NCI-H2107 treated with DMSO at 0.1 percent for 48 hours (cell line): ENCODE data around the gene EYS.
"Not testable (repeated sequence)": the region's sequence is repeated elsewhere in the genome, so short reads cannot be mapped to it uniquely, and the experiment has no call there.

Experiments
- DNase-seq: peaks from one replicate; lab custom pipeline; 2025; ENCODE audit not compliant: unreplicated experiment; lab: John Stamatoyannopoulos, UW

EYS gene

DNA sequence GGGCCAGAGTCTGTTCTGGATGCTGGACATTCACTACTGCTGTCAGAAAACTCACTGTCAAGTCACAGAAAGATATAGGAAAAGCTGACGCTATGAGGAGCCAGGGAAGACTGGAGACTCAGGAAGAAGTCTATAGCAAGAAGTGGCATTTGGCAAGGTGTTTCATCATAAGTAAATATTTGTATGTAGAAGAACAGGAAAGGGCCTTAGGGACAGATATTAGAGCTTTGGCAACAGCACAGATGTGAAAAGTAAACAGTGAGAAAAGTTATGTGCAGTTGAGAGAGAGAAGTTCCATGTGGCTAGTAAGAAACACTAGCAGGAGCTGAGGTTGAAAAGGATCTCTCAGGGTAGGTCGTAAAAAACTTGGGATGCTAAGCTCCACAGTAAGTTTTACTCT, 1202.5 kb downstream of the EYS start:
- no peak for DNase-seq

DNA sequence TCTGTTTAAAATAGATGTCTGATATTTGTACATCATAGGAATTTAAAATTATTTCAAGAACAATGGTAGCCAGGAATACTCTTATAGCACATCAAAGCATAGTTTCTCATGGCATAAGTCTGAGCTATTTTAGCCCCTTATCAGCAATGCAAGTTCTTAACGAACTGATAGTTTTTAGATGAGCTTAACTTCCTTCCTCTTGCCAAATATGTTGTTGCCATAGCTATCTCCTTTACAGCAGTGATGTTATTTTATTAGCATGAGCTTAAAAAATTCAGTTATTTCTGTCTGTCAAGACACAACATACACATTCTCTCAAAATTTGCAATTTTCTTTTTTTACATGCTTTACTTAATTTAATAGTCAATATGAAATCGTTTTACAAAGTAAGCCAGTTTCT, 1204.2 kb downstream of the EYS start:
- no peak for DNase-seq

DNA sequence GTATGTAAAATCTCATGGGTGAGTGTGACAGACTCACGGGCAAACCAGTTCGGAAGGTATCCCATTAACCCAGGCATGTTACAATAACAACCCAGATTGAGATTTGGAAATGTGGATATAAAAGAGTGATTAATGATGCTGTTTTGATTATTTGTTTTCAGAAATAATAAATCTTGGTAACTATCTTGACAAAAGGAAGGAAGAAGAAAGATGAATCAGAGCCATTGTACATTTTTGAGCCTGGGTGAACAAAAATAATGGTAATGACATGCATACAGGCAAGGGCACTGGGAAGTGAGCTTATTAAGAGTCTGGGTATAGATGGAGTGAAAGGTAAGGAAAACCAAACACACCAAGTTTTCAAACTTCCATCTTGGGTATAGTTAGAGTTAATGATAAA, 1209.4 kb downstream of the EYS start:
- no peak for DNase-seq

DNA sequence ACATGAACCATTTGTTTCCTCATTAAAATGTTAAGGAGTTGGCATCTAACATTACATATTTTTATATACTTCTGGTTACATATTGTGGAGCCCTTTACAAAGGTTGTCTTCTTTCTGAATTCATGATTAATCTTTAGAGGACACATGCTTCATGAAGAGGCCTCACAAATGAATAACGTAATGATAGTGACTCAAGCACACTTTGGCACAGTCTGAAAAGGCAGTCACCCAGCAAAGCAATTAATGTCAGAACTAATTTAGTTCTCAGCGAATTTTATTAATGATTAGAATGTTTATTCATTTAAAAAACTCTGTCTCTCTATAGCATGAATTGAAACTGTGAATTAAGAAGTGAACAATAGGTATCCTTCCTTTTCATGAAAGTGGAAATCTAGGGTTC, 1217.3 kb downstream of the EYS start:
- DNase-seq = no peak

DNA sequence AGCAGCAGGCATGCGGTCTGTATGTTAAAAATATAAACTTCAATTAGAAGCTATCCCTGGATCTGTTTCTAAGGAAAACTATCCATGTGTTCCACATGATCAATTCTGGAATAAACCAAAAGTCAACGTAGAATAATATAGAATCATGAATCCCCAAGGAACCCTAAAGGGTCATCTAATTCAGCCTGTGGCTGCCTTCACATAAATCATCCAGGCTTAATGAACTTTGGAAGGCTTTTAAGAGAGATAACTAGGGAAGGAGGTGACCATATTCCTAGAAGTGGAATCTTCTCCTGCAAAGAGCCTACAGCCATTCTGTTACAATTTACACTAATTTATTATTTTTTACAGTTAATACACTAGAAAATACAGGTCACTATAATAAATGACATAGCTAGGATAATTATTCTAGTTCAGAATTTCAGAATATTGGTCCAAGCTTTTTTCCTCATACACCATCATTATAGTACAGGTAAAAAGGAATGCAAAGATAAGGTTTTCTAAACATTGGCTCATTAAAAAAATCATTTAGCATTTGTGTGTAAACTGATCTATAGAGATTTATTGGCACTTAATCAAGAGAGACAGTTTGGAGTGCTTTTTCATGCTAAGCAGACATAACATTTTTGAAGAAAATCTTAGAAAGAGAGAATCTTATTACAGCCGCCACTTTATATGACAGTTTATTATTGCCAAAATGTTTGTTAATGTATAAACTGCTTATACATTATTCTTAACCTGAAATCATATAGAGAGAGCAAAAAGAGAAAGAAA, 1220.3 kb downstream of the EYS start:
- DNase-seq = no peak

DNA sequence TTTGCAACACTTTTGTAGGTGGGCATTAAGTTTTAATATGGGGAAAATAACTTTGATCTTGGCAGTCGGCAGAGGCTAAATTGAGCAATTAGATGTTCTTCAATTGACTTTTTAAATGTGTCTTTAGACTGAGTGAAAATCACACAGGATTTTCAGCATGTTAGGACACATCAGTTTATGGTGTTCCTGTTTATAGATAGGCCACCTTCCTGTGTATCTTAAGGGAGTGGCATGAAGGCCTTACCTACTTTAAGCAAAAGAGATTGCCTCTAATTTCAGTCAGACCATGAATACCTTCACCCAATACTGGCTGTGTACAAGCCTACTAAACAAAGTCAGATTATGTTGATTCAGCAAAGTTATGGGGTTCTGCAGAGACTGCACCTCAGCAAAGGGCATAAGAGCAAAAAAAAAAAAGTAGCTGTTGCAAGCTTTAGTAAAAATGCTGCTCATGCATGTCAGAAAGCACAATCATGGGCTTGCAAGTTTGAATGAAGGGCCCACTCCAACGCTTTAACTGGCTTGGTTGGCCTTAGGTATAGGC, 1223.0 kb downstream of the EYS start:
- no peak for DNase-seq

DNA sequence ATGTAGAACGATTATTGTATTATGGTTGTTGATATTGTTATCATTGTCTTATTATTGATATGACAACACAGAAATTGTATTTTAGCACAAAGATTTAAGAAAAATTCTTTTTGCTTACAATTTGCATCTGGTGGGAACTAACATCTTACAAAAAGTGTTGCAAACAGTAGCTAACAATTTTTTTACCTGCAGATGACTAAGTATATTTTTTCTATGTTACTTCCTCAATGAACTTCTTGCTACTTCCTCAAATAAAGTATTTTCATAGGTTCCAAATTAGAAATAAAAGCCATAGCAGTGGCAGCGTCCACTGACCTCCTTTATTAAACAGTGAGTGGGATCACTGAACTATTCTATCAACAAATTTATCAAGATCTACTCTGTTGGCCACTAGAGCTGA, 1224.4 kb downstream of the EYS start:
- no peak for DNase-seq

DNA sequence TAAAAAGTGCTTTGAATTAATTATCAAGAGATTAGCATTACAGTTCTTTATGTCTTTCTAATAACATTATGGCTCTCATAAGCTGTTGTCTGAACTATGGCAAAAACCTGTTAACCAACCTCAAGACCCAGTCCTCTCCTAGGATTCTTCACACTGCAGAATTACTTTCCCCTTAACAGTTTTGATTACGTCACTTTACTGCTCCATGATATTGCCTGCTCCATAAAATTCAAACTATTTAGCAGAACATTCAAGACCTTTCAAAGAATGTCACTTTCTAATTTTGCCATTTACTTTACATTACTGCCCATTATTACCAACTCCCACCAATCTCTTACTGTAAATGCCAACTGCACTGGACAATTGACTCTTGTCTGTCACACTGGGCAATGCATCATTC, 1227.9 kb downstream of the EYS start:
- DNase-seq = no peak

DNA sequence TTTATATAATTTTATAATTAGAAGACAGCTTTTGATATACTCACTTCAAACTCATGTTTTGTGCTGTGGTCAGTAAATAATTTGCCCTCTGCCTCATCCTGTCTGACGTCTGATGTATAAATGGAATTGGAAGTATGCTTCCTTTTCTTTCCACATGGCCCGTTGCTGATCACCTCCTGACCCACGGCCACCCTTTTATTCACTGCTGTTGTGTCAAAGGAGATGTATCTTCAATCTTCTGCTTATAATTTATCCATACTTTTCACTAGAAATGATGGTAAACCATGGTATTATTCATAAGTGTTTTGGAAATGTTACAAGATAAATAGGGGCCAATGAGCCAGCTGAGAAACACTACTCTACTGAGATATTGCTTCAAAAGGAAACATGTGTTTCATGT, 1229.6 kb downstream of the EYS start:
- DNase-seq = no peak

DNA sequence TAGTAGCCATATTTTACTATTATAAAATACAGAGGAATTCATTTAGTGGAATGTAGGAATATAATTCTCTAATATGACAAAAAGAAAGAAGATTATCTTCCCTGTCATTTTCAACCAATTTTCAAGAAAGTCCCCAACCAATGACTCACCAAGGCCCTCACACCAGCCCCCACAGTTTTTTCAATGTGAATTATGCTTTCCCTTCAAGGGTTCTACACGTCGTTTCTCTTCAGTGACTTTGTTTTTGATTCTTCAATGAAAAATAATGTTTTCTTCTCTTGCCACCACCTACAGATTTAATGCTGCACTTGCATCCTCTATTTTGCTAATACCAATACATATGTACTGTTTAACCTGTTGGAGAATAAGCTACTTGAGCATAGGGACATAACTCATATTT, 1230.1 kb downstream of the EYS start:
- no peak for DNase-seq

DNA sequence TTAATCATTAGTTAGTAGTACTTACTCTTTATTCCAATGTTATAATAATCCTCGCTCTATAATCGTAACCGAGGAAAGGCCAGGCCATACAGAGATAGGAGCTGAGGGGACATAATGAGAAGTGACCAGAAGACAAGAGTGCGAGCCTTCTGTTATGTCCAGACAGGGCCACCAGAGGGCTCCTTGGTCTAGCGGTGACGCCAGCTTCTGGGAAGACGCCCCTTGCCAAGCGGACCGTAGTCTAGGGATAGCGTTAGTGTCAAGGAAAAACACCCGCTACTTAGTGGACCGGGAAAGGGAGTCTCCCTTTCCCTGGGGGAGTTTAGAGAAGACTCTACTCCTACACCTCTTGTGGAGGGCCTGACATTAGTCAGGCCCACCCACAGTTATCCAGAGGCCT, 1237.6 kb downstream of the EYS start:
- DNase-seq = not testable (repeated sequence)

DNA sequence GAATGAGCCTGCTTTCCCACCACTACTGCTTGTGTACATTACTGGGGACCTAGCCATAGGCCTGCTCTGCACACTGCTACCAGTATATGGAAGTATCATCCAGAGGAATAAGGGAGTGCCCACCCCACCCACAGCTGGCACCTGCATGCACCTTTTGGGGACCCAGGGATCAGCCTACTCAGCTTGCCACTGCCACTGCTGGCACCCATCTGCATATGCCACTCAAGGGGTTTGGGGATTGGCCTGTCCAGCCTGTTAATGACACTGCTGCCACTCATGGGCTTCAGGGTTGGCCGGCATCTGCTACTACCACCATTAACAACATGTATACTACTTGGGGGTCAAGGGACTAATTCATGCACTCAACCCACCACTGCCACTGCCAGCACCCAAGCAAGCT, 1239.4 kb downstream of the EYS start:
- DNase-seq = no peak

DNA sequence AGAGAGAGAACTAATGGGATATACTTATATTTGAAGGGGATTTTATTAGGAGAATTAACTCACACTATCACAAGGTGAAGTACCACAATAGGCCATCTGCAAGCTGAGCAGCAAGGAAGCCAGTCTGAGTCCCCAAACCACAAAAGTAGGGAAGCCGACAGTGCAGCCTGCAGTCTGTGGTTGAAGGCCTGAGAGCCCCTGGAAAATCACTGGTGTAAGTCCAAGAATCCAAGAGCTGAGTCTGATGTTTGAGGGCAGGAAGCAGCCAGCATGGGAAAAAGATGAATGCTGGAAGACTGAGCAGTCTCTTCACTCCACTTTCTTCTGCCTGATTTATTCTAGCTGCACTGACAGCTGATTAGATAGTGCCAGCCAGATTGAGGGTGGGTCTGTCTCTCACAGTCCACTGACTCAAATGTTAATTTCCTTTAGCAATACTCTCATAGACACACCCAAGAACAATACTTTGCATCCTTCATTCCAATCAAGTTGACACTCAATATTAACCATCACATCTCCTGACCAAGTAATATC, 1247.5 kb downstream of the EYS start:
- DNase-seq = no peak

DNA sequence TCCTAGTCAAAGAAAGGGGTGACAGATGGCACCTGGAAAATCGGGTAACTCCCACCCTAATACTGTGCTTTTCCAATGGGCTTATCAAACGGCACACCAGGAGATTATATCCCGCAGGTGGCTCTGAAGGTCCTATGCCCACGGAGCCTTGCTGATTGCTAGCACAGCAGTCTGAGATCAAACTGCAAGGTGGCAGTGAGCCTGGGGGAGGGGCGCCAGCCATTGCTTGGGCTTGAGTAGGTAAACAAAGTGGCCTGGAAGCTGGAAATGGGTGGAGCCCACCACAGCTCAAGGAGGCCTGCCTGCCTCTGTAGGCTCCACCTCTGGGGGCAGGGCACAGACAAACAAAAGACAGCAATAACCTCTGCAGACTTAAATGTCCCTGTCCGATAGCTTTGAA, 1258.9 kb downstream of the EYS start:
- DNase-seq = not testable (repeated sequence)

DNA sequence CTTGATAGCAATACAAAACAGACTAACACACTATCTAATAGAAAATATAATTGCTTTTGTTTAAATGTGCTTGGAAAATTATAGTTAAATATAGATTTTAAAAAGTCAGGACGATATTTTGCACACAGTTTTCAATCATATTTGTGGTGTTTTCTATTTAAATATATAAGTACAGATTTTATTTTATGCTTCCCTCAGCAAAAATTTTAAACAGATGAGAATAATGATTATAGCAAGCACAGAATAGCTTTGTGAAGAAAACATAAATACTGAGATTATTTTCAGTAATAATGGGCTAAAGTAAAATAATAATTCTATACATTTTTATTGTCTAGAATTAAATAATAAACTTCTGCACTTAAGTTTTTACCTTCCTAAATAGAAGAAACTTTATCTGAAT, 1262.0 kb downstream of the EYS start:
- no peak for DNase-seq

DNA sequence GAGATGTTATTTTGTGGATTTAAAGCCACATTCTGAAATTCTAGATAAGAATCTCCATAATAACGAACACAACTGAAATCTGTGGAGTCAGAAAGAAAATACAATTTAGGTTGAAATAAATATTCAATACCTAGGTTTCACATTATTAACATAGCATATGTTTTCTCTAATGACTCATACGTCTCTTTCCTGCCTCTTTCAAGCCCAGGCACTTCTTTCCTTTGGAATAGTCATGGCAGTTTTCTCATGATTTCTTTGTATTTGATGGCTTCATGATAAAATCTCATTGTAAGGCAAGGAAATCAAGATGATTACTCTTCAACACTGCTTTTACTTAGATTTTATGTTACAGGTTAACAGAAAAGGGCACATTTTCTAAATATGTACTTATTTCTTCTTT, 1267.8 kb downstream of the EYS start:
- DNase-seq = no peak

DNA sequence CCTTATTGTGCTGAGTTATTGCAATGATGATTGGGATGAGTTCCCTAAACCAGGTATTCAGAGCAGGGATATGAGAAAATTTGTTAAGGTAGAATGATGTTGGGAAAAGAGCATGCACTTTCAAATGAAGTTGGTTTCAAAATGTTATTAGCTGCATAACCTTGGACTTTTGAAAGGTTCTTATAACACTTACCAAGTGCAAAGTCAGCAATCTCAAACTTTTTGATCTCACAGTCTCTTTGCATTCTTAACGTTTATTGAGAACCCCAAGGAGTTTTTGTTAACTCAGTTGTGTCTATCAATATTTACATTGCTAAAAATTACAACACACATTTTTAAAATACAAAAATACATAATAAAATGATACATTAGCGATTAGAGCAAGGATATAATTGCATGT, 1269.0 kb downstream of the EYS start:
- DNase-seq = no peak

DNA sequence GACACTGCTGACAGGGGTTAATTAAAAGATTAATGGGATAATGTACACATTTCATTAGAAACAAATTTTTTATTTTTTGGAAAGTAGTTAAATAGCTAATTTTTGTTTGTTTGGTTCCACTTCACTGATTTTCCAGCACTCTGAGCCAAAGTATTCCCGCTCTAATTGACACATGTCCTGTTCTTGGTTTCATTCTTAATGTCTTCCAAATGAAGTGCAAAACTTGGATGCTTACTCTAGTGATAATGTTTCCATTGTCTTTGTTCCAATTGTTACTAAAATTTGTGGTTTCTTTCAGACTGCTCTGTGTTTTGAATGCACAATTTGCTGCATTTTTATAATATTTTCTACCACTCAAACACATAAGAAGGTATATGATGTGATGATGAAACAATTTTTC, 1277.1 kb downstream of the EYS start:
- no peak for DNase-seq

DNA sequence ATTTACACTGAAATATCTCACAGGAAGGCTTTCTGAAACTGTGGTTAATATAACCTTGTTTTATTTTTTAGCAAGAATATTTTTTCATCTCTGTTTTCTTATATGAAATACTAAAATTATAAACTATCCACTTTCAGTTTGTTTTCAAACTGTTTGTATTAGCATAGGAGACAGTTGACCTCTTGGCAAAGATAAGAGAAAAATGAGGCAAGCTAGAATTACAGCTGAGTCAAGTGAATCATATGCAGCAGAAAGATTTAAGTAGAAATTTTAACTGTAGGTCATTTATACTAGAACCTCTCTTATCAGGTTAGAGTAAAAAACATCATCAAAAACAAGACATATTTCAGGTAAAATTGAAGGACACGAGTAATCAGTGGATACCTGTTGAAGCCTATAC, 1278.8 kb downstream of the EYS start:
- no peak for DNase-seq

DNA sequence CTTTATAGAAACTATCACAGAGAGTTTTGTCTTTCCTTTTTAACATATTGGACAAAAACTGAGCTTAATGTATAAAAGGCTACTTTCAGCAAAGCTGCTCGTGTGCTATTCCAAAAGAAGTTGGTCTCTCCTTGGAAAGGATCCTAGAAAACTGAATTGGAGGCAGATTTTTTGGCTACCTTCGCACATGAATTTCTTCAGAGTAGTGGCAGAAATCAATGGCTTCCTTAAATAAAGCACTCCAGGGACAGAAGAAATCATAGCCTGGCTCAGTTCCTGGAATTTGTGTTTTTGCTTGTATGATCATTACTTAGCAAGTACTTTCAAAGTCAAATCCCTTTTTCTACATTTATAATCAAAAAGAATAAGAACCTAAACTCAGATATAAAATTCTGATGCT, 1291.1 kb downstream of the EYS start:
- no peak for DNase-seq

DNA sequence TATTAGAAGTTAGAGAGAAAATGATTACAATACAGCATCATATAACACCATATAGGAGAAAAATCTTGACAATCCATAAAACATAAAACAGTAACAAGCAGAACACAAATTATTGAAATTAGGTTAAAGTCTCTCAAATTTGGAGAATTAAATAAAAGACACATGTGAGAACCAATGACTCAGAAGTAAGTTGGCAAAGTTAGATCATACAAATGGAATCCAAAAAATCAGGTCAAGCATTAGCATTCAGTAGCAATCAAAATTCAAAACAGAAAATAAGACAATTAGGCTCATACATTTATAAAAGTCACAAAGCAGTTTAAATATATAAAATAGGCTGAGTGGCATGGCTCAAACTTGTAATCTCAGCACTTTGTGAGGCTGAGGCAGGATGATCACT, 1295.8 kb downstream of the EYS start:
- DNase-seq = no peak

DNA sequence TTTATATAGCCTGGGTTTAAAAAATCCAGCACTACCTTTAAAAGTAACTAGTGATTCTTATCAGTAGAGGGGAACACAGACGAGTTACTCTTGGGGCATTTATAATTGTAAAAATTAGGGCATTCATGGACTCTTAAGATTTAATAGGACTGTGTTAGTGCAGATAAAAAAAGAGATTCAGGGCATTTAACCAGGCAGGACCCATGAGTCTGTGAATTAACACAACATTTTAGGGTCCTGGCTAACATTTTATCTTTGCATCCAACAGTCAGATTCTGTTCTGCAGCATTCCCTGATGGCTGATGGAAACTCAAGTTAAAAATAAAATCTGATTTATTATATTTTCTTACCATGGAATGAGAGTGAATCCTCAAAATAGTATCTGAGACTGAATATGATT, 1297.1 kb downstream of the EYS start:
- no peak for DNase-seq

DNA sequence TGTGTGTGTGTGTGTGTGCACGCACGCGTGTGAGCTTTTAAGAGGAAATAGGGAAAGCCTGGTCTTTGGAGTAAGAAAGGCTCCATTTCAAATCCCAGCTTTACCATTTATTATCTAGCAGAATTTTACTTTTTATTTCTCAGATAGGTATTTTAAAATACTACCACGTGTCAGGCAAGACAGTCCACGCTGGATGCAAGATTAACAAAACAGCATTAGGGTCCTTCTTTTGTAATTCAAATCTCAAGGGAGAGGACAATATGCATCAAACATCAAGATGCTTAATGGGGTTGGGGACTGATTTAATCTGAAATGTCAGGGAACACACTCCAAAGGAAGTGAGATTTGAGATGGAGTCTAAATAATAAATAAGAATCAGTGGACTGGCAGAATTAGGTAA, 1302.6 kb downstream of the EYS start:
- no peak for DNase-seq
